ENCODE measurements around the gene ZEB2.

GRCh38 chr2:144432921-144433320, 87.0 kb downstream of the ZEB2 start:
- TF ChIP-seq ZNF274 (IDR thresholded peaks at IDR 0.05; ENCODE audit: insufficient read depth, insufficient read length) (no peak), RCOR1 (conservative IDR thresholded peaks at IDR 0.05; ENCODE audit: low read depth, low read length) (no peak), NR2C2 (IDR thresholded peaks at IDR 0.05; ENCODE audit: borderline replicate concordance, control insufficient read depth, insufficient read length, low read depth) (no peak), EP300 (IDR thresholded peaks at IDR 0.05; ENCODE audit: borderline replicate concordance in 1 of 2, control insufficient read depth in 1 of 2, low read depth in 2 of 2, low read length in 2 of 2) (no peak), POLR2AphosphoS5 (IDR thresholded peaks at IDR 0.05; ENCODE audit: low read length) (no peak), CTCF (IDR thresholded peaks at IDR 0.05 in 2 of 3, conservative IDR thresholded peaks at IDR 0.05 in 1 of 3; ENCODE audit: control insufficient read depth in 2 of 3, extremely low read depth in 1 of 3, insufficient read depth in 1 of 3, low read depth in 3 of 3, low read length in 3 of 3) (no peak), EZH2 (IDR thresholded peaks at IDR 0.05; ENCODE audit: borderline replicate concordance, control insufficient read depth, low read depth, low read length) (no peak), SREBF2 (IDR thresholded peaks at IDR 0.05; ENCODE audit: low read length) (no peak), SUPT20H (IDR thresholded peaks at IDR 0.05; ENCODE audit: borderline replicate concordance, control insufficient read depth, low read depth, low read length) (no peak), POLR2A (IDR thresholded peaks at IDR 0.05; ENCODE audit: low read depth, low read length) (no peak), SUZ12 (IDR thresholded peaks at IDR 0.05; ENCODE audit: unreplicated experiment) (no peak)

All from GM12878 (cell line).